Liver (tissue), 9 donors: ENCODE results near the gene XPNPEP1. TPM values are rescaled to one million over a fixed set of nuclear protein-coding genes. Genes with fewer than 3 reads are reported as not detected.
A peak's percentile ranks its signal among the peaks of the same experiment; 100 is the strongest.

Source experiments
- DNase-seq: peaks from one replicate; pipeline ENCODE4 v3.0.0-alpha.2; 2017; ENCODE audit warnings: low spot score
- H3K27ac ChIP-seq, 2 donors: one replicate each; pipeline ENCODE4 v1.7.0; 2013; ENCODE audit warnings: inconsistent platforms in 2 of 2, low read length in 2 of 2, control low read depth in 1 of 2, low read depth in 1 of 2, mild to moderate bottlenecking in 1 of 2
- H3K27me3 ChIP-seq, 4 donors: one replicate each; pipeline versions ENCODE4 v1.6.1 to v1.7.0; 2013; ENCODE audit warnings: low read length in 3 of 4, inconsistent platforms in 1 of 4, mild to moderate bottlenecking in 1 of 4, moderate library complexity in 1 of 4; ENCODE audit not compliant: control insufficient read depth in 4 of 4, insufficient read depth in 4 of 4
- H3K36me3 ChIP-seq, 4 donors: one replicate each; pipeline versions ENCODE4 v1.6.1 to v1.7.0; 2013; ENCODE audit warnings: low read length in 3 of 4, mild to moderate bottlenecking in 3 of 4, low read depth in 1 of 4, moderate library complexity in 1 of 4; ENCODE audit not compliant: control insufficient read depth in 4 of 4, insufficient read depth in 3 of 4
- H3K4me1 ChIP-seq, 4 donors: one replicate each; pipeline versions ENCODE4 v1.6.1 to v1.7.0; 2013; ENCODE audit warnings: low read length in 3 of 4, mild to moderate bottlenecking in 3 of 4, moderate library complexity in 1 of 4; ENCODE audit not compliant: control insufficient read depth in 4 of 4, insufficient read depth in 4 of 4
- H3K4me3 ChIP-seq, 3 donors: one replicate each; pipeline versions ENCODE4 v1.6.1 to v1.7.0; 2013; ENCODE audit warnings: low read length in 3 of 3, control low read depth in 1 of 3, low read depth in 1 of 3, mild to moderate bottlenecking in 1 of 3
- H3K9ac ChIP-seq, 2 donors: one replicate each; pipeline ENCODE4 v1.7.0; 2013; ENCODE audit warnings: low read length in 2 of 2, mild to moderate bottlenecking in 2 of 2, moderate library complexity in 2 of 2, control low read depth in 1 of 2, low read depth in 1 of 2
- H3K9me3 ChIP-seq, 4 donors: one replicate each; pipeline versions ENCODE4 v1.6.1 to v1.7.0; 2013; ENCODE audit warnings: low read length in 3 of 4; ENCODE audit not compliant: control insufficient read depth in 4 of 4
- GABPA ChIP-seq, 2 donors: IDR thresholded peaks in 1 of 2; conservative IDR thresholded peaks in 1 of 2; 2 replicates each; pipeline ENCODE4 v1.6.1; 2016; ENCODE audit warnings: antibody characterized with exemption in 2 of 2, mild to moderate bottlenecking in 1 of 2, moderate library complexity in 1 of 2
- HNF4A ChIP-seq, 2 donors: conservative IDR thresholded peaks; 2 replicates each; pipeline ENCODE4 v1.6.1; 2016; ENCODE audit warnings: antibody characterized with exemption in 2 of 2, mild to moderate bottlenecking in 2 of 2
- HNF4G ChIP-seq: IDR thresholded peaks from 2 replicates; pipeline ENCODE4 v1.6.1; 2016; ENCODE audit warnings: antibody characterized with exemption
- JUND ChIP-seq, 2 donors: IDR thresholded peaks; 2 replicates each; pipeline ENCODE4 v1.6.1; 2016; ENCODE audit warnings: antibody characterized with exemption in 2 of 2
- MAX ChIP-seq: IDR thresholded peaks from 2 replicates; pipeline ENCODE4 v1.6.1; 2016; ENCODE audit warnings: antibody characterized with exemption
- NR2F2 ChIP-seq: IDR thresholded peaks from 2 replicates; pipeline ENCODE4 v1.6.1; 2016; ENCODE audit warnings: antibody characterized with exemption
- REST ChIP-seq: IDR thresholded peaks from 2 replicates; pipeline ENCODE4 v1.6.1; 2016; ENCODE audit warnings: antibody characterized with exemption, mild to moderate bottlenecking
- TAF1 ChIP-seq: conservative IDR thresholded peaks from 2 replicates; pipeline ENCODE4 v1.6.1; 2016; ENCODE audit warnings: antibody characterized with exemption, mild to moderate bottlenecking
- YY1 ChIP-seq: IDR thresholded peaks from 2 replicates; pipeline ENCODE4 v1.6.1; 2016; ENCODE audit warnings: antibody characterized with exemption, mild to moderate bottlenecking
- WGBS: extraction: QIAGEN DNeasy Blood & Tissue Kit; methylation state at CpG from one replicate; pipeline ENCODE4 v1.1.7; 2013; 5-methylcytosine and 5-hydroxymethylcytosine counted together
- polyA plus RNA-seq, 2 donors: library from polyadenylated mRNA; stranded (reverse) in 1 of 2; unstranded in 1 of 2; fragments of 200-250 nt in 1 of 2; fragments of >200 nt in 1 of 2; fragmentation: Nextera tagmentation in 1 of 2; extraction: Ambion mirVana in 1 of 2; gene quantifications; one replicate each; pipeline versions ENCODE4 v1.2.1 to v1.2.3, GENCODE V29; 2013 to 2015
- total RNA-seq, 2 donors: library from RNA; depleted of rRNA; stranded (reverse); fragments of >200 nt; gene quantifications; one replicate each; pipeline ENCODE4 v1.2.3, GENCODE V29; 2014
- donor health status: healthy.
- donor health status: healthy.
- donor health status: healthy.
- donor health status: healthy.
- donor health status: healthy.

Gene XPNPEP1
- total and polyA plus RNA-seq, 4 donors: 9.1 to 38.1 (median 27.3) TPM

GRCh38 chr10:109972372-109973001, 49.2 kb upstream of the XPNPEP1 start:
- H3K27me3 ChIP-seq: peaks cover 0 to 2% (median 0%) of the 10 kb centered on the region in 4 donors
- DNase-seq: no peak
- 73% methylated on average over 2 of the region's 2 CpGs for WGBS
- peaks cover 0 to 22% (median 10%) of the 10 kb centered on the region in 4 donors for H3K4me1 ChIP-seq
- TF ChIP-seq NR2F2 (no peak), HNF4A (conservative IDR thresholded peaks at IDR 0.05) (peak in 1 of 2 donors; percentile 7)
- H3K4me3 ChIP-seq: no peak overlapping the region
- H3K9me3 ChIP-seq: no peaks in the 10 kb centered on the region
- no peak overlapping the region for H3K27ac ChIP-seq
- H3K9ac ChIP-seq: no peak overlapping the region
- H3K36me3 ChIP-seq: no peaks in the 10 kb centered on the region

GRCh38 chr10:109971634-109972033, 48.3 kb upstream of the XPNPEP1 start:
- Histone ChIP-seq H3K4me1 (peaks cover 2 to 25% (median 13%) of the 10 kb centered on the region in 4 donors), H3K4me3 (no peak overlapping the region), H3K36me3 (no peaks in the 10 kb centered on the region), H3K27ac (no peak overlapping the region), H3K9ac (no peak overlapping the region), H3K9me3 (no peaks in the 10 kb centered on the region), H3K27me3 (peaks cover 0 to 2% (median 0%) of the 10 kb centered on the region in 4 donors)
- TF ChIP-seq GABPA (IDR thresholded peaks at IDR 0.05 in 1 of 2, conservative IDR thresholded peaks at IDR 0.05 in 1 of 2) (no peak), HNF4G (no peak), YY1 (no peak), NR2F2 (no peak), JUND (IDR thresholded peaks at IDR 0.05) (no peak), TAF1 (no peak), REST (no peak), HNF4A (conservative IDR thresholded peaks at IDR 0.05) (no peak)
- DNase-seq: no peak
- WGBS: 38% methylated on average over 3 of the region's 3 CpGs

- no peak overlapping the region for H3K27ac ChIP-seq
- peaks cover 0 to 2% (median 0%) of the 10 kb centered on the region in 4 donors for H3K27me3 ChIP-seq
- no peak overlapping the region for H3K4me3 ChIP-seq
- no peaks in the 10 kb centered on the region for H3K36me3 ChIP-seq
- TF ChIP-seq MAX (no peak), HNF4A (conservative IDR thresholded peaks at IDR 0.05) (no peak)
- H3K4me1 ChIP-seq: peaks cover 0 to 29% (median 20%) of the 10 kb centered on the region in 4 donors
- 78% methylated on average over 8 of the region's 8 CpGs for WGBS
- no peaks in the 10 kb centered on the region for H3K9me3 ChIP-seq
- DNase-seq: no peak
- no peak overlapping the region for H3K9ac ChIP-seq
Measured at GRCh38 chr10:109969760-109970346, 46.5 kb upstream of the XPNPEP1 start.
